ENCODE measurements around the gene WDR1. TPM values are rescaled to one million over a fixed set of nuclear protein-coding genes. Genes with fewer than 3 reads are reported as not detected.

WDR1 gene
- total RNA-seq, 4 donors from 2014 or later: 361 to 536 (median 485) TPM

DNA sequence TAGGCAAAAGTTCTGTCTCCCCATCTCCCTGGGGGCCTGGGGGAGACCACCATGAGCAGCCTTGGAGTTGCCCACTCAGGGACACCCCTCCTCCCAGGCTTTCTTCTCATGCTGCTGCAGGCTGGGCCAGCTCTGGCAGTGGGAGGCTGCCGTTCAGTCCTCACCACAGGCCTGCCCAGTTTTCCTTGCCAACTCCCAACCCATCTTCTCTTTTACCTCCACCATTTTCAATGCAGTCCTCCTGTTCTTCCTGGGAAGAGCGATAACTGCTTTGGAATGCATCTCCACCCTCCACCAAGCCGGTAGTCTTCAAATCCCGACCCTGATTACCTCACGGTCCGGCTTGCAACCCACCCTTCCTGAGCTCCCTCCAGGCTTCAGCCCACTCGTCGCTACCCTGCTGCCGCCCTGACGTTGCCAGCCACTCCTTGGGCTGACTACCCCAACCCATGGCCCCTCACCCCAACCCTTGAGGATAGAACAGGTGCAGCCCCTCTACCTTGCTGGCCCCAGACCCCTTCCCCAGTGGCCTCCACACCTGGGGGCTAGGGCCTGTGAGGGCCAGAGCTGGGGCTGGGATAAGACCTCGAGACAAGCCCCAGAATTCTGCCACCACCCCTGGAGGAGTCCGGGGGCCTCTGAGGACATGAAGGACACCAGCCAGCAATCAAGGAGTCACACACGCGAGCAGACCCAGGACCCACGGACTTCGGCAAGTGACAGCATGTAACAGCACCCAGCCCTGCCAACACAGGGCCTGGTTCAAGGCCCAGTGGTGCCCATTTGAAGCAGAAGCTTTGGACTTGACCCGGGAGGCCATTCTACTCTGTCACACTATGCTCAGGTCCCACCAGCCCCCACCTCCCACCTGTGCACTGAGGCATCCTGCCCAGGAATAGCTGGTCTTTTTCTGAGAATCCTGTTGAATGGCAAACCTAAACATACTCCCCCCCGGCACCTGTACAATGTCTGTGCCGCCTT lies 9.2 kb downstream of the WDR1 start:
- 54% methylated on average over 12 of the region's 19 CpGs for WGBS

GRCh38 chr4:10106421-10107039 lies 10.1 kb downstream of the WDR1 start:
- peak overlapping the region; percentile 93 to 98 (median 94) for H3K27ac ChIP-seq (replicated peaks in 1 of 4)
- peaks cover 98 to 100% (median 100%) of the 10 kb centered on the region in 4 donors for H3K4me1 ChIP-seq
- DNase-seq (ENCODE audit: extremely low spot score): peak; percentile 95
- intact Hi-C loops (cut with DNase I): no loop called here
- WGBS: 0% methylated on average over 5 of the region's 13 CpGs
- no peaks in the 10 kb centered on the region for H3K27me3 ChIP-seq
- peaks cover 0 to 58% (median 39%) of the 10 kb centered on the region in 4 donors for H3K36me3 ChIP-seq
- TF ChIP-seq EP300 (IDR thresholded peaks at IDR 0.05) (no peak), POLR2A (IDR thresholded peaks at IDR 0.05; ENCODE audit: low read depth) (no peak), CTCF (IDR thresholded peaks at IDR 0.05) (no peak), POLR2AphosphoS5 (IDR thresholded peaks at IDR 0.05) (peak; percentile 79 to 88)
- H3K9me3 ChIP-seq: no peaks in the 10 kb centered on the region
- peak overlapping the region; percentile 31 to 49 (median 38) for H3K4me3 ChIP-seq

More for the DNA sequence above, 9.2 kb downstream of the WDR1 start:
- Histone ChIP-seq H3K9me3 (no peaks in the 10 kb centered on the region), H3K27ac (replicated peaks in 1 of 4) (peak overlapping the region; percentile 93 to 98 (median 94)), H3K27me3 (no peaks in the 10 kb centered on the region), H3K4me3 (peak overlapping the region; percentile 31 to 49 (median 38)), H3K4me1 (peaks cover 98 to 100% (median 100%) of the 10 kb centered on the region in 4 donors), H3K36me3 (peaks cover 0 to 58% (median 44%) of the 10 kb centered on the region in 4 donors)
- intact Hi-C loops (cut with DNase I): no loop called here
- no peak for DNase-seq (ENCODE audit: extremely low spot score)
- TF ChIP-seq POLR2AphosphoS5 (IDR thresholded peaks at IDR 0.05) (no peak), CTCF (IDR thresholded peaks at IDR 0.05) (no peak), EP300 (IDR thresholded peaks at IDR 0.05) (no peak), POLR2A (IDR thresholded peaks at IDR 0.05; ENCODE audit: low read depth) (no peak)

GRCh38 chr4:10105920-10106319 lies 10.7 kb downstream of the WDR1 start:
- H3K4me1 ChIP-seq: peaks cover 98 to 100% (median 100%) of the 10 kb centered on the region in 4 donors
- H3K9me3 ChIP-seq: no peaks in the 10 kb centered on the region
- WGBS: 71% methylated on average over 4 of the region's 4 CpGs
- H3K27ac ChIP-seq (replicated peaks in 1 of 4): peak overlapping the region; percentile 93 to 98 (median 94)
- DNase-seq (ENCODE audit: extremely low spot score): no peak
- TF ChIP-seq CTCF (IDR thresholded peaks at IDR 0.05): no peak
- peaks cover 0 to 58% (median 34%) of the 10 kb centered on the region in 4 donors for H3K36me3 ChIP-seq
- intact Hi-C loops (cut with DNase I): no loop called here
- peak overlapping the region; percentile 31 to 49 (median 38) for H3K4me3 ChIP-seq
- H3K27me3 ChIP-seq: no peaks in the 10 kb centered on the region

GRCh38 chr4:10105421-10105820 lies 11.2 kb downstream of the WDR1 start:
- H3K4me1 ChIP-seq: peaks cover 98 to 100% (median 100%) of the 10 kb centered on the region in 4 donors
- WGBS: 86% methylated on average over 4 of the region's 4 CpGs
- no peaks in the 10 kb centered on the region for H3K9me3 ChIP-seq
- peaks cover 0 to 57% (median 32%) of the 10 kb centered on the region in 4 donors for H3K36me3 ChIP-seq
- no peaks in the 10 kb centered on the region for H3K27me3 ChIP-seq
- intact Hi-C loops (cut with DNase I): no loop called here
- H3K4me3 ChIP-seq: peak overlapping the region in 3 of 4 donors; percentile 31 to 49 (median 41)
- peak overlapping the region; percentile 93 to 98 (median 94) for H3K27ac ChIP-seq (replicated peaks in 1 of 4)
- TF ChIP-seq CTCF (IDR thresholded peaks at IDR 0.05) (no peak), EP300 (IDR thresholded peaks at IDR 0.05) (no peak), POLR2AphosphoS5 (IDR thresholded peaks at IDR 0.05) (no peak), POLR2A (IDR thresholded peaks at IDR 0.05; ENCODE audit: low read depth) (no peak)
- DNase-seq (ENCODE audit: extremely low spot score): no peak
